ENCODE results near the gene CANX.
A peak's percentile ranks its signal among the peaks of the same experiment; 100 is the strongest.
"Not testable (repeated sequence)": the region's sequence is repeated elsewhere in the genome, so short reads cannot be mapped to it uniquely, and the experiment has no call there.

CANX gene

GRCh38 chr5:179698935-179699615 lies at the start of gene CANX:
Gene CANX (plus strand): TSS chr5:179698967. CDS start chr5:179705682, 6,715 bp downstream.
- peak within 1 kb of the TSS; percentile 87 for H3K4me3 ChIP-seq (ENCODE audit: low read depth, low read length)
- no peak for TF ChIP-seq CTCF (IDR thresholded peaks at IDR 0.05; ENCODE audit: low read depth, low read length, missing control alignments)
- DNase-seq (ENCODE audit: low read depth) = no peak

- not testable (repeated sequence) for DNase-seq (ENCODE audit: low read depth)
Observed at GRCh38 chr5:179649166-179649703, 49.5 kb upstream of the CANX start.

GRCh38 chr5:179650245-179650644 lies 48.5 kb upstream of the CANX start:
- H3K4me3 ChIP-seq (ENCODE audit: low read depth, low read length); DNase-seq (ENCODE audit: low read depth): not testable (repeated sequence)

More at GRCh38 chr5:179649166-179649703, 49.5 kb upstream of the CANX start:
- H3K4me3 ChIP-seq (ENCODE audit: low read depth, low read length) = not testable (repeated sequence)

- H3K4me3 ChIP-seq (ENCODE audit: low read depth, low read length); DNase-seq (ENCODE audit: low read depth): not testable (repeated sequence)
Observed at GRCh38 chr5:179653135-179653534, 45.6 kb upstream of the CANX start.

- not testable (repeated sequence) for H3K4me3 ChIP-seq (ENCODE audit: low read depth, low read length); DNase-seq (ENCODE audit: low read depth)
Observed at GRCh38 chr5:179657302-179658178, 41.2 kb upstream of the CANX start.

GRCh38 chr5:179658179-179658856 lies 40.4 kb upstream of the CANX start:
- peak overlapping the region; percentile 51 for H3K4me3 ChIP-seq (ENCODE audit: low read depth, low read length)
- DNase-seq (ENCODE audit: low read depth) = not testable (repeated sequence)

- H3K4me3 ChIP-seq (ENCODE audit: low read depth, low read length); DNase-seq (ENCODE audit: low read depth): not testable (repeated sequence)
Observed at GRCh38 chr5:179661647-179662046, 37.1 kb upstream of the CANX start.

GRCh38 chr5:179668391-179668790 lies 30.4 kb upstream of the CANX start:
- H3K4me3 ChIP-seq (ENCODE audit: low read depth, low read length) = no peak overlapping the region
- TF ChIP-seq CTCF (IDR thresholded peaks at IDR 0.05; ENCODE audit: low read depth, low read length, missing control alignments) = peak; percentile 99
- no peak for DNase-seq (ENCODE audit: low read depth)

- peak overlapping the region; percentile 79 for H3K4me3 ChIP-seq (ENCODE audit: low read depth, low read length)
- DNase-seq (ENCODE audit: low read depth) = peak; percentile 89
- TF ChIP-seq CTCF (IDR thresholded peaks at IDR 0.05; ENCODE audit: low read depth, low read length, missing control alignments) = no peak
Observed at GRCh38 chr5:179678223-179679013, 20.3 kb upstream of the CANX start.
